Lower leg skin (tissue), 3 donors: ENCODE data around the gene NEURL3.

Experiments
- POLR2A ChIP-seq, 2 donors: fragments of 450-650 bp; IDR thresholded peaks; one replicate each; pipeline ENCODE4 v1.6.1; 2016 to 2017; ENCODE audit warnings: antibody characterized with exemption in 2 of 2, mild to moderate bottlenecking in 1 of 2, moderate library complexity in 1 of 2
- TF ChIP-seq, protein P1 (sequence below), 3 donors: fragments of 450-650 bp; IDR thresholded peaks; one replicate each; pipeline ENCODE4 v1.5.1; 2016; ENCODE audit warnings: antibody characterized with exemption in 3 of 3, mild to moderate bottlenecking in 3 of 3, moderate library complexity in 2 of 3

DNA sequence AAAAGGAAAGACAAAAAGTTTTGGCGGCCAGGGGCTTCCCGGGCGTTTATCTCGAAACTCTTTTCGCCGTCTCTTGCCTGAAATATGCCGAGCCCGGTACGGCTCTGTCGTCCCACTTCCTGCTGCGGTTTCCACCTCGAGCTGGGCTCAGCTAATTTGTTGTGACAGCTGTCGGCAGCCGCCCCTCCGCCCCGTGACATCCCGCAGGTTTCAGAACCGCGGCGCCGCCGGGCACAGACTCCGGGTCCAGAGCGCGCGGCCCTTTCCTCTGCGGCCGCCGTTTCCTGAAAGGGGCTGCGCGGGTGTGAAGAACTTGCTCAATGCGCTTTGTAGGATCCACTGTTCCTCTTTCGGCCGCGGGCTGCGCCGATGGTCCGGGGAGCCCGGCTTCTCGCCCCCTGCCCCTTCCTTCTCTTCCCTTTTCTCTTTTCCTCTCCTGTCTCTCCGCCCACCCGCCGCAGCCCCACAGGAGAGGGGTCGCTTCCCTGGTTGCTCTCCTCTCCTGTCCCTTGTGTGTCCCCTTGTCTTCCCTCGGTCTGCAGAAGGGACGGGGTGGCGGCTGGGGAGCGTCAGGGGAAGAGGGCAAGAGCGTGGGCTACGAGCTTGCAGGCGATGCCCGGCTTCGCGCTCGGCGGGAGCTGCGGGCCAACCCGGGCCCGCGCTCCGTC lies 32.0 kb upstream of the NEURL3 start:
- TF ChIP-seq, protein P1, sequence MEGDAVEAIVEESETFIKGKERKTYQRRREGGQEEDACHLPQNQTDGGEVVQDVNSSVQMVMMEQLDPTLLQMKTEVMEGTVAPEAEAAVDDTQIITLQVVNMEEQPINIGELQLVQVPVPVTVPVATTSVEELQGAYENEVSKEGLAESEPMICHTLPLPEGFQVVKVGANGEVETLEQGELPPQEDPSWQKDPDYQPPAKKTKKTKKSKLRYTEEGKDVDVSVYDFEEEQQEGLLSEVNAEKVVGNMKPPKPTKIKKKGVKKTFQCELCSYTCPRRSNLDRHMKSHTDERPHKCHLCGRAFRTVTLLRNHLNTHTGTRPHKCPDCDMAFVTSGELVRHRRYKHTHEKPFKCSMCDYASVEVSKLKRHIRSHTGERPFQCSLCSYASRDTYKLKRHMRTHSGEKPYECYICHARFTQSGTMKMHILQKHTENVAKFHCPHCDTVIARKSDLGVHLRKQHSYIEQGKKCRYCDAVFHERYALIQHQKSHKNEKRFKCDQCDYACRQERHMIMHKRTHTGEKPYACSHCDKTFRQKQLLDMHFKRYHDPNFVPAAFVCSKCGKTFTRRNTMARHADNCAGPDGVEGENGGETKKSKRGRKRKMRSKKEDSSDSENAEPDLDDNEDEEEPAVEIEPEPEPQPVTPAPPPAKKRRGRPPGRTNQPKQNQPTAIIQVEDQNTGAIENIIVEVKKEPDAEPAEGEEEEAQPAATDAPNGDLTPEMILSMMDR (IDR thresholded peaks at IDR 0.05), result no peak
- no peak for TF ChIP-seq POLR2A (IDR thresholded peaks at IDR 0.05)
